Stimulated activated CD4-positive, alpha-beta T cell treated with anti-CD3 and anti-CD28 coated beads, Interleukin-12 subunit alpha, Interleukin-12 subunit beta, amount 100 ng/mL, for 4 hours (primary cell): ENCODE measurements around the gene CRYGS.
"Not testable (repeated sequence)": the region's sequence is repeated elsewhere in the genome, so short reads cannot be mapped to it uniquely, and the experiment has no call there.

Experiments used
- DNase-seq: peaks from one replicate; pipeline ENCODE4 v3.0.0-alpha.2; 2020

Gene CRYGS

DNA sequence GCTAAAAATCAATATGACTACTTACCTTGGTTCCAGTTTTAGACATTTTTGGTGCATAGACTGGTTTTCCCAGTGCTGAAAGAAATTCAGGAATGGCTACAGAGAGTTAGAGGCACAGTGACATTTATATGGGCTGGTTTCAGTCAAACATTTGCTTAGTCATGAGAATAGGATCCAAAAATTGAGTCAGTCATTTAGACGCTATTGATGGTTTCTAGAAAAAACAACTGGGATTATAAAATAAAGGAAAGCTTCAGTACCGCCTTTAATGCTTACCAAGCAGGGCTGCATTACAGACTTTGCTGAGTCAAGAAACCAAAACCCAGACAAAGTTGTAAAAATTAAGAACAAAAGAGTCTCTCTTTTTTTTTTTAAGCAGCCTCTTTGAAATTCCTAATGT is at the start of gene CRYGS:
Gene CRYGS (minus strand): TSS at position 100 of the 400 bp plus-strand sequence. CDS start 54 bp downstream, at position 46.
- no peak for DNase-seq

DNA sequence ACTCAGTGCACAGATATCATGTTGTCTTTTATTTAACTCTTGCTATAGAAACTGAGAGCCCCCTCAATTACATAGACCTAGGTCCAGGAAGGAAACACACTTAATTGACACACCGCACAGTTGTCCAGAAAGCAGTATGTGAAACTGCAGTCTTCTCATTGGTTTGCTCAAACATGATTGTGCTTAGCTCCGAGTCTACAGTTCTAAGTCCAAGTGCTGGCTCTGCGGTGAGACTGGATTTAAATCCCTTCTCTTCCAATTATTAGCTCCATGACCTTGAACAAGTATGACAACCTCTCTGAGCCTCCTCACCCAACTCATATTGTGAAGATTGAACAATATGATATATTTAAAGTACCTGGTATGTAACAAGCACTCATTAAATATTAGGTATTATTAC is 49.7 kb upstream of the CRYGS start:
- no peak for DNase-seq

DNA sequence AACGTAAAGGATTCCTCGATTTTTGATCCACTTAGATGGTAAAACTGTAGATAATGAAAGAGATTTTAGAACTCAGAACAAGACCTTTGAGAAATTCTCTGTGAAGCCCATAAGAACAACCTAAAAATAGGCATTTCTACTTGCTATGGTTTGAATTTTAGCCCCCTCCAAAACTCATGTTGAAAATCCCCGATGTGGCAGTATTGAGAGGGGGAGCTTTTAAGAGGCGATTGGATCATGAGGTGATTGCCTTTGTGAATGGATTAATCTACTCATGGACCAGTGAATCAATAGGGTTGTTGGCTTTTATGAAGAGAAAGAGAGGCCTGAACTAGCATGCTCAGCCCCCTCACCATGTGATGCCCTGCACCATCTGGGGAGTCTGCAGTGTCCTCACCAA is 48.5 kb upstream of the CRYGS start:
- no peak for DNase-seq

DNA sequence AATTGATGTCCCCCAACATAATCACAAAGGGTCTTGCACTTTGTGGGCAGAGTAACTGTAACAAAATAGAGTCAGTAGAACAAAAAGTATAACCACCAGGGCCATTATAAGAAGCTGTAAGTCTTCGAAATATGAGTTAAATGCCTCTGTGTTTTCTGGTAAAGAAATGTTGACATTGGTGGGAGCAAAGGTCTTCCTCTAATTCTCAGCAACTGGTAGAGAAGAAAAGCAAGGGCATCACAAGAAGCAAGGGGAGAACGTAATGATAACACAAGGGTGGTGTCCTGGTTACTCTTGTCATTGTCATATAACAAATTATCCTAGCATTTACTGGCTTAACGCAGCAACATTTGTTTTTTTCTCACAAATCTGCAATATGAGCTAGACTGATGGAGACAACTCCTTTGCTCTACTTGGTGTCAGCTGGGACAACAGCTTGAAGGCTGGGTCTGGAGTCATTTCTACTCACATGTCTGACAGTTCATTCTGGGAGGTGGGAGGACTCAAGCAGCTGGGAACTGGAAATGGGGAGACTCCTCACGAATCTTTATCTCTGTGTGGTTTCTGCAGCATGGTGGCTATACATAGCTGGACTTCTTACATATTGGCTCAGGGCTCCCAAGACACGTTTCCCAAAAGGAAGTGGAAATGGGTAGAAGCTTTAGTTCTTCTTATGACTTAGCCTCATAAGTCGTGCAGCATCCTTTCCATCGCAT is 46.6 kb upstream of the CRYGS start:
- DNase-seq: no peak

DNA sequence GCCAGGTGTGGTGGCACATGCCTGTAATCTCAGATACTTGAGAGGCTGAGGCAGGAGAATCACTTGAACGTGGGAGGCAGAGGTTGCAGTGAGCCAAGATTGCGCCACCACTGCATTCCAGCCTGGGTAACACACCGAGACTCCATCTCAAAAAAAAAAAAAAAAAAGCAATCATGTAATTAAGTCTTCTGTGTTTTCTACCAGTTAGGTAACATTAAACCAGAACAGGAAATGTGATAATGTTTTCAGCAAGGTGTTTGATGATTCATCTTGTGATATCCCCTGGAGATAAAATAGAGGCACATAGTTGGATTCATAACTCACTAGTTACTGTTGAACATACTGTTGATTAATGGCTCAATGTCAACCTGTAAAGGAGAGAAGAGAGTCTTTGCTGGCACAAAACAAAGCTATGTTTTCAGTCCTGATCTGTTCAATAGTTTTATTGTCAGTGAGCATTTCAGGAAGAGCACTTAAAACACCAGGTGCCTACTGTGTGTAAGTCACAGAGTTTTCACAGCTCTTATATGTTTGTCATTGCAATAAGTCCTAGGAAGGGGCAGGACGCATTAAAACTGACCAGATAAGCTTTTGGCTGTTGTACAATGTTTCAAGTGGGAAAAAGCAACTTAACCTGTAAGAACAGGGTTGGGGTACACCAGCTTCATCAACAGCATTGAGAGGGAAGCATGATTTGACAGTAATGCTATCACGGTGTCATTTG is 45.8 kb upstream of the CRYGS start:
- DNase-seq: no peak

DNA sequence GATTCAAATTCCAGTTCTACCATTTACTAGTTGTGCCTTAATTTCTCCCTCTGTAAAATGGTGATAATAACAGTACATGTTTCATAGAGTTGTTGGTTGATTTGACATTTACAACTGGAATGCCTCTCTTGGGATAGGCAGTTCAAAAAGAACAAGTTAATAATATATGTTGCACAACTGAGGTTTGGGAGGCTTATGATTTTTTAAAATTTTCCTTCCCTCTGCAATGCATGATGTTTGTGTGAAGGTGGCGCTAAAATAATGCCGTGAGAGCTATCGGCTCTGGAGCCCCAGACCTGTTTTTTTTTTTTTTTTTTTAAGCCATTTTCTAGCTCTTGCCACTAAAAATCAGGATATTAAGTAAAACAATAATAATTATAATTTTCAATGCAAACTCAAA is 44.9 kb upstream of the CRYGS start:
- DNase-seq: no peak

DNA sequence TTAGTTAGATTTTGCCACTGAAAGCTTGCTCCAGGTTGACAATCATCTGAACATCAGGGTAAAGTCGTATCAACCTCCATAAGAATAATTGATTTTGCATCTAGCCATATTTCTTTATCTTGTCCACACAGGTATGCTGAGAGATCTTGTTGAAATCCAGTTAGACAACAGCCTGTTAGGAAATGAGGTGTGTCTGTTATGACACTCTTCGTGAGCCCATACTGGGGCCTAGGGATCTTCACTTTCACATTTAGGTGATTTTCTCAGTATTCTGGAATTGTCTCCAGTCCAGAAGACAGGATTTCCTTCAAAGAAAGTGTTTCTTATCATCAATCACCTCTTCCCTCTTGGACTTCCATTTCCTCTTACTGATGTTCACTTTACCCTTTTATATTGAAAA is 44.5 kb upstream of the CRYGS start:
- no peak for DNase-seq

DNA sequence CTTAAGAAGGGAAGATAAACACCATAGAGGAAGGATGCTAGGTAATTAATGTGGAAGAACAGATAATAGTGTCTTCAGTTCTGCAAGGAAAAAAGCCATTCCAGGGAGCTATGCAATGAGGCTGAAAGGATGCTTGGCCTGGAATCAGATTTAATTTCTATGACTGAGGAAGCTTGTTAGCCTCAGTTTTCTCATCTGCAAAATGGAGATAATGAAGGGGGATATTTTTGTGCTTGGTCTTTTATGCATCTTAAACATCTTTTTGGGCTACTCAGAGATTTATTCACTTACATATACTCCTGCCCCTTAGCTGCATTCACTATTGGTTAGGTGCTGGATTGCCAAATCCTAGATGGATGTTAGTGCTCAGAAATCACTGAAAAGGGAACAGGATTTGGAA is 43.0 kb upstream of the CRYGS start:
- DNase-seq: no peak

DNA sequence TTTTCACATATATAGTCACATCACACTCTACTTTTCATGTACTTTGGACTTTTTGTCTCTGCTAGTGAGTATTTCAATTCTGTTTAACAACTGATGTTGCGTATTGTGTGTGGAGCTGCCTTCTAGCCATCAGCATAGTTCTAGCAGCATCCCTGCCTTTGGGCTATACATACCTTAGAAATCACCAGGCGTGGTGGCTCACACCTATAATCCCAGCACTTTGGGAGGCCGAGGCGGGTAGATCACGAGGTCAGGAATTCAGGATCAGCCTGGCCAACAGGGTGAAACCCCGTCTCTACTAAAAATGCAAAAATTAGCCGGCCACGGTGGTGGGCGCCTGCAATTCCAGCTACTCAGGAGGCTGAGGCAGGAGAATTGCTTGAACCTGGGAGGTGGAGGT is 42.1 kb upstream of the CRYGS start:
- not testable (repeated sequence) for DNase-seq

DNA sequence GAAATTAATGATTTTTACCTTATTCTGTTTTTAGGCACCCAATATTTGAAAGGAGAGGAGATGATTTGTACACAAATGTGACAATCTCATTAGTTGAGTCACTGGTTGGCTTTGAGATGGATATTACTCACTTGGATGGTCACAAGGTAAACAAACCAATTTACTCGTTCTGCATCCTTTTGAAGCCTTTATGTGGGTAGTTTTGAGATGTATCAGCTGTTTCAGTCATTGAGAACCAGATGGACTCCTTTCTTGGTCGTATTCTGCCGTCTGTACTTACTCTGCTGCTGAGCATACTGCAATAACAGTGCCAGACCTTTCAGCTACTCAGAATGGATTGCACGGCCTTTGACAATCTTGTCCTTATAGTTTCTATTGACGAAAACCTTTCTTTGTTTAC is 39.7 kb upstream of the CRYGS start:
- no peak for DNase-seq

DNA sequence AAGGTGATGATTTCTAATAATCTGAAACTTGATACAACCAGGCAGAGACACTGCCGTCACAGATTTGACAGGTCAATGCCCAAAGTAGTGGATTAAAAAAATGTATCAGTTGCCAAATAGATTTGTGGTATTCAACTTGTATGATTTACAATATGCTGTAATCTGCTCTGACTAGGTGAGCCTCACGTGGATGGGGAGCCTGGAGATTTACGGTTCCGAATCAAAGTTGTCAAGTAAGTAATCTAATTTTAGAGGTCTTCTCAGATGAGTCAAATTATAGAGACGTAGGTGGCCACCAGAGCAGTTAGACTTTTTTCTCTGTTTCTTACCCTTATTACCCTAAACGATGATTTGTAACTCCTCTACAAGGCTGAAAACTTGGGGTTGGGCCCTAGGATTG is 38.4 kb upstream of the CRYGS start:
- no peak for DNase-seq

DNA sequence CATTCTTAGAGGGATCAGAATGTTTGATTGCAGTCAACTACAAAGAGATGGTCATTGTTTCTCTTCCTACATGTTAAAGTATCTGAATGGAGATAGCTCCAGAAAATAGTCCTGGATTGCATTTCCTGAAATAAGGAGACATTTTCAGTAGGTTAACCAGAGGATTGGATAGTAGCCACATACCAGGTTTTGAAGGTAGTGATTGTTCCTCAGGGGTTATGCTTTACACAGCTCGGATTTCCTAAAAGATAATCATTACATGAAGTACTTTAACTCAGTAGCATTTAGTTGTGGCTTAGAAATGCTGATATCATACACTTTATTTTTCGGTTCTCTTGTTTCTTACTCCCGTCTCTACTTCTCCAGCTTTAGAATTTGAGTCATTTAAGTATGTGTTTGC is 36.6 kb upstream of the CRYGS start:
- DNase-seq: no peak

DNA sequence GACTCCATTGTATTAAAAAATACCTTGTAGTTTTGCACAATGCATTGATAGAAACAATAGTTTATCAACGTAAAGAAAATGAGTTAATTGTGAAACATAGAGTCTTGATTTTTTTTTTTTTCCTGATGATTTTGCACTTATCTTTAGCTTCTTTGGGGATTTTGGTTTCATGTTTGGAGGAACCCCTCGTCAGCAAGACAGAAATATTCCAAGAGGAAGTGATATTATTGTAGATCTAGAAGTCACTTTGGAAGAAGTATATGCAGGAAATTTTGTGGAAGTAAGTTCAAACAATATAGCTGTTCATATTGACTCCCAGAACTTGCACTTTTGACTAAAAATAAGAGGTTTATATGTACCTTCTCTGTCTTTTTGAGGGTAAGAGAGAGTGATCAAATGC is 33.3 kb upstream of the CRYGS start:
- no peak for DNase-seq

DNA sequence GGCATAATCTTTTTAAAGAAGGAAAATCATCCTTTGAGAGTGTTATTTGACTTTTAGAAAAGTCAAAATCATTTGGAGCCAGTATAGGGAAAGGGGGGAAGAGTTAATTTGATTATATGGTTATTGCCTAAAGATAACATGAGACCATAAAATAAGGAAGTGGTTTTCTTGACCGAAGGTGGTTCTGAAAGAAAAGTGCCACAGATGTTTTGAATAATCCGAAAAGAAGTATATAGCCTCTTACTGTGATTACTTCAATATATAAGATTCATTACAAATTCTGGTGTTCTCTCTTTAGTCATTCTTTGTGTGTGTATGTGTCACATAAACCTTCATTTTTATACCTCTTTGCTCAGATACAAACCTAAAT is 27.4 kb upstream of the CRYGS start:
- DNase-seq: no peak

DNA sequence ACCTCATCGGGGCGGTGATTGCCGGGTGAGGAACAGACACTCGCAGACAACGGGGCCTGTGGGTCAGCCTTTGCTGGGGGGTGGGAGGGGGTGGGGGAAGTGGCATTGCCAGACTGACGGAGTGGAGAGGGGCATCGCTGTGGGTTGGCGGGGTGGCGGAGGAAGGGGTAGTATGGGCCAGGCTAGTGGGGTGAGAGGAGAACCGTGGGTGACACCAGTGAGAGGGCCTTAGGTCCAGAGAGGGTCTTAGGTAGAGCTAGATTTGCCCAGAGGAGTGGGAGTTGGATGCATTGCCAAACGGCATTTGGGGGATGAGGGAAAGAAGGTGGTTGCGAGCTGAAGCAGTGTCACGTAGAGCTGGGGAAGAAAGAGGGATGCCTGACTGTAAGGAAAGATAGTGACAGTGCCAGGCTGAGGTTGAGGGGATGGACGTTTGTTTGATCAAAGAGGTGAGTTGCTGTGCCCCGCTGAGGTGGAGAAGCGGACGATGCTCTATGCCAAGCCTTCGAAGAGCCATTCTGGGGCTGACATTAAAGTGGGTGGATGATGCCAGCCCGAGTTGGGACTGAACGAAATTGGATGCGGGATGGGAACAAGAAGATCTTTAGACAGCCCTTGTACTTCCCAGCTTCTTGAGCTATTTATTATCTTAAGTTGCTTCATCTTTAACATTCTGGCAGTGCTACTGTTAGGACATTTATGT is 26.9 kb upstream of the CRYGS start:
- DNase-seq: no peak

DNA sequence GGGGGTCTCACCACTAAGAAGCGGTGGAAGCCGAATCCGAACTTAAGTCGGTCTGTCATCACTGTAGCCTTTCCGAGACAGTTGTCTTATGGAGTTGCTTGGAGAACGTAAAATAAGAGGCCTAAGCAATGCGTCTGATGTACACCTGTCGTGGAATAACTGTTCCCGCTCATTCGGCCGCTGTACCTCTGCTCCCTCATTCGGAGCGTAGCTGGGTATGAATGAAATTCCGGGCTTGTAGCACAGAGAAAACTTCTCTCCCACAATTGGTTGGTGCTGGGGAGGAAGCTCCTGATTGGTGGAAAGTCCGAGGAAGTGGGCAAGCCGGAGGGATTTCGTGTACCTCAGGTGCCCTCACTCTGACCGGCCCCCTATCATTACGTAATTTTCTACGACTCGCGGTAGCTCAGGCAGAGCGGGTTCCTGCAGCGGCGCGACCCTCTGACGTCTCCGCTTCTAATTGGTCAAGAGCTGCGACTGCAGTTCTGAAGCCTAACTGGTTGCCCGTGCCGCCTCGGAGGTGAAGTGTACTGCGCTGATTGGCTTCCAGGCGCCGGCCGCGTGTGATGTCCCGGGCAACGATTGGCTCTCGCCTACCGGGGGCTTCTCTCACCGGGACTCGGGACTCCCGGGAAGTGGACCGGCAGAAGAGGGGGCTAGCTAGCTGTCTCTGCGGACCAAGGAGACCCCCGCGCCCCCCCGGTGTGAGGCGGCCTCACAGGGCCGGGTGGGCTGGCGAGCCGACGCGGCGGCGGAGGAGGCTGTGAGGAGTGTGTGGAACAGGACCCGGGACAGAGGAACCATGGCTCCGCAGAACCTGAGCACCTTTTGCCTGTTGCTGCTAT is 26.1 kb upstream of the CRYGS start, which contains the start of gene DNAJB11:
Gene DNAJB11 (plus strand): TSS at position 625 of the 845 bp plus-strand sequence. CDS start 178 bp downstream, at position 803.
- peak; percentile 96 for DNase-seq

DNA sequence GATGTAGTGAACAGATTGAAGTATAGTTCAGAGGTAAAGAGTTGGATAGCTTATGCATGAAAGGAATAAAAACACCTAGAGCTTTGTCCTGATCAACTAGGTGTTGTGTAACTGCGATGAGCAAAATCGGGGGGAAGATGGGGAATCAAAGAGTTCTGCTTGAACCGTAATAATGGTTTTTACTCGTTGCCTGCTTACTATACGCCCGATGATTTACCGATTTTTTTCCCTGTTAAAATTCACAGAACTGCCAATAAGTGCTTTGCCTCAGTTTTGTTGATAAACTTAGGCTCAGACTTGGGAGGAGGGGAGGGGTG is 25.6 kb upstream of the CRYGS start:
- DNase-seq: no peak

DNA sequence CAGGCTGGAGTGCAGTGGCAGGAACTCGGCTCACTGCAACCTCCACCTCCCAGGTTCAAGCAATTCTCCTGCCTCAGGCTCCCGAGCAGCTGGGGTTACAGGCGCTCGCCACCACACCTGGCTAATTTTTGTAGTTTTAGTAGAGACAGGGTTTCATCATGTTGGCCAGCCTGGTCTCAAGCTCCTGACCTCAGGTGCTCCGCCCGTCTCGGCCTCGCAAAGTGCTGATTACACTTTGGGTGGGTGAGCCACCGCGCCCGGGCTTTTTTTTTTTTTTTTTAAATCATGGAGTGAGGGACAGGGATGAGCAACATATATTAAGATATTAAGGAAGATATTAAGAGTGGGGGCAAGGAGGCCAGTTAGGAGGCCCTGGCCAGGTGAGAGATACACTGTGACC is 25.2 kb upstream of the CRYGS start:
- not testable (repeated sequence) for DNase-seq

DNA sequence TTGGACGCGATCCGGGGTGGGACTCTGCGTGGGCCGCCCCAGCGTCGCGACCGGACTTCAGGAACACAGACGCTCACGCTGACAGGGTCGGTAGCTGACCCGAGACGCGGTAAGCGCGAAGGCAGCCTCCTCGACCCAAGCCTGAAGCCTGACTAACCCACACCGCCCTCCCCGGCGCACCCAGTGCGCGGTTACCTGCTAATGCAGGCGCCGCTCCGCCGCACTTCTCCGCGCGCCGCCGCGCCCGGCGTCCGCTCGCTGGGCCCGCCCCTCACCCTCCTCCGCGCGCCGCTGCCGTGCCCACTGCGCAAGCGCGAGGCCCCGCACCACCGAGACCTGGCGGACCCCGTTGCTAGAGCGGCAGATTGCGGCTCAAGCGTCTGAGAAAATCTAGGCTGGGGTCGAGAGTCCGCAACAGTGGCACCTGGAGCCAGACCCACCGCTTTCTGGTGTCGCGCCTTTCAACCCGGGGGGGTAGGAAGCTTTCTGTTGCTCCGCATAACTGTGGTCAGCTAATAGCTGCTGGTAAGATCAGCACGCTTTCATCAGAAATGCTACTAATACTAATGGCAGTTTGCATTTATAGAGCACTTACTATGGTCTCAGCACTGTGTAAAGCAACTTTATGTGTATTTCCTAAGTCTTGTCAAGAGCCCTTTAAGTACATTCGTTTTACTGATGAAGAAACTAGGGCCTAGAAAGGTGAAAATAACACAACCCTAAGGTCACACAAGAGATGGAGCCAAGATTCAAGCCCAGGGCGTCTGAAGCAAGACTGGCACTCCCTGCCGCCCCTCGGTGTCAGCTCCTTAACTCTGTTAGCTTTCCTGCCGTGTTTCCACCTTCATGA is 23.1 kb upstream of the CRYGS start, which contains the start of gene TBCCD1:
Gene TBCCD1 (minus strand): TSS at position 268 of the 850 bp plus-strand sequence. CDS start 3,010 bp downstream, outside the sequence.
- DNase-seq: peak; percentile 94

DNA sequence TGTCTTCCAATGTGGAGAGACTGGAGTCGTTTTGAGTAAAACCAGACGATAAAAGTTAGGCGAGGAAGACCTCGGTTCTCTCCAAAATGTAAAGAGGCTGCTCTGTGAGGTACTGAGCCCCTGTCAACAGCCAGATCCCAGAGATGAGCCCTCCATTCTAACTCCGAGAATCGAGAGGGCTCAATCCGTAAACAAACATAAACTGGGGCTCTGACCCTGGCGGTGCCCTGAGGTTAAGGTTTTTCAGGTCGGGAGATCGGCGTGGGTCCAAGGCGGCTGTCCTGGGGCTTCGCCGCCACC is 22.5 kb upstream of the CRYGS start:
- DNase-seq: no peak

DNA sequence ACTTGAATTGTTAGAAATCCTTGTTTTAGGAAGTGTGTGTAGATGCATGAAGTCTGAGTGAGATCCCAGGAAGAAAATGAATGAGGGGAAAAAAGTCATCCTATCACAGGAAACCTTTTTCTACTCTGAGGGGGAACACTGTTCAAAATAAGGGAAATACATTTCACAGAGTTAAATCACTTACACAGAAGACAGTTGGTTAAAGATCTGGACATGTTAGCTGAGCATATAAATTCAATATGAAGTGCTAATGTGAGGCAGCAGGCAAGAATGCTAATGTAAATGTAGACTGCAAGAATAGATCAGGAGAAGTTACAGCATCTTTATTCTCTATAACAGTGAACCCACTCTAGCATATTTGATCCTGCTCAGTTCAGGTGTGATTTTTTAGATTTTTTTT is 20.4 kb upstream of the CRYGS start:
- DNase-seq: no peak

DNA sequence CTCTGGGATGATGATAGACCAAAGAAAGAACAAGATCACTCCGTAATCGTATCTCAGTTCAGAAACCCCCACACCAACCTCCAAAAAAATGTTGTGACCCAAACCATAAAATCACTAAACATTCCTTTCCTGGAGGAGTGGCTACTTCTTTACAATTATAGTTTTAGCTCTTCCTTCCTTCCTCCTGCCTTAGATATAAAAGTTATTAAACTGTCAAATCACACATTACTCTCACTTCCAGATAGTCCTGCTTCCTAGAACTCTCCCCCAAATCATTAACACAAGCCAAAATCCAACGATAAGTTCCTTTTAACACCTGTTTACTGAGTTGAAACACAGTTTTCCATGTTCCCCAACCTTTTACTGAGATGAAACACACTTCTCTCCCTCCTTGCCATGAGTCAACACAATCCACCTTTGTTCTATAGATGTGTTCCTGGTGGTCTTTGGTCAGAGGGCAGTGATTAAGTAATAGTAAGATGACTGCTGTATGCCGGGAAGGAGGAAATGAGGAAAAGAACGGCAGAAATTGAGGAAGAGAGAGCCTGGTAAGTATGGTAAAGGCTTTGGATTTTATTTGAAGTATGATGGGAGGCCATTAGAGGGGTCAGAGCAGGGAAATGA is 8.3 kb upstream of the CRYGS start:
- DNase-seq: no peak
